ENCODE measurements around the gene BFSP2.

Gene BFSP2

DNA sequence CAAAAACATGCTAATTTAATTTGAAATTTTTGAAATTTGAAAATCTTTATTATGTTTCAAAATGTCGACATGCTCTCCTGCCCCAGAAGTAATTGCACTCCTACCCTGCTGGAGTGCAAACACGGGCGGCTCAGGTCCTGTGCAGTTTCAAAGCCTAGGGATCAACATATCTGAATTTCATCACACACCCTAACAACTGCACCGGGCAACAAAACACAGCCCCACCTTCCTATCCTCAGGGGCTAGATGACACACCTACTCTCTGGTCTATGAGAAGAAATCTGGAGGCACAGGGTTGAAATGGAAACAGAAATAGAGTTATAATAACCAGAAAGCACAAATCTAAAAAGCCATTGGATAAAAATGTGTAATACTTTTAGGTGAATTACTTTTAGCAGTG, 61.4 kb downstream of the BFSP2 start:
- POLR2A ChIA-PET, result no interaction called here

DNA sequence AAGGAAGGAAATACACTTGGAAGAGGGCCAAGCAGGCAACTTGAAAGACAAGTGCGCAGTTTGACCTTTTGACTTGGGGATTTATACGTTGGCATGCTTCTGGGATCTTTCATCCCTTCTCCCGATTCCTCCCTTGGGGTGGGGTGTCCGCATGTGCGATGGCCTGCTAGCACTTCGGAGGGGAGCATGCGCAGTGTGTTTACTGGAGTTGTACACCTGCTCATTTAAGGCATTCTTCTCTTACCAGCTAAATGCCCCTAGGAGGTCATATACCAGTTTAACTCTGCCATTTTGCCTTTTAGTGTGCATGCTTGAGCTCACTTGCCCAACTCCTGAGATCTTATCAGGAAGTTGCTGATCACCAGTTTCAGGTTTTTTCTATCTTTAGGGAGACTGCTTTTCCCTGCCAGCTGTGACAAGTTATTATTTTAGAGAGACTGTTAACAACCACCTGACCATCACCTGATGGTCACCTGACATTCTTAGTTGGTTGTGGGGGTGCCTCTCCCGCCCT, 63.5 kb downstream of the BFSP2 start:
- CTCF ChIA-PET, result interaction anchor here (0.8 to 16.7 kb wide), 3 partner anchors 11 to 107 kb away, joined by 3 to 240 read pairs (median 11); no protein-coding TSS in a partner anchor
- TF ChIP-seq, protein P1, sequence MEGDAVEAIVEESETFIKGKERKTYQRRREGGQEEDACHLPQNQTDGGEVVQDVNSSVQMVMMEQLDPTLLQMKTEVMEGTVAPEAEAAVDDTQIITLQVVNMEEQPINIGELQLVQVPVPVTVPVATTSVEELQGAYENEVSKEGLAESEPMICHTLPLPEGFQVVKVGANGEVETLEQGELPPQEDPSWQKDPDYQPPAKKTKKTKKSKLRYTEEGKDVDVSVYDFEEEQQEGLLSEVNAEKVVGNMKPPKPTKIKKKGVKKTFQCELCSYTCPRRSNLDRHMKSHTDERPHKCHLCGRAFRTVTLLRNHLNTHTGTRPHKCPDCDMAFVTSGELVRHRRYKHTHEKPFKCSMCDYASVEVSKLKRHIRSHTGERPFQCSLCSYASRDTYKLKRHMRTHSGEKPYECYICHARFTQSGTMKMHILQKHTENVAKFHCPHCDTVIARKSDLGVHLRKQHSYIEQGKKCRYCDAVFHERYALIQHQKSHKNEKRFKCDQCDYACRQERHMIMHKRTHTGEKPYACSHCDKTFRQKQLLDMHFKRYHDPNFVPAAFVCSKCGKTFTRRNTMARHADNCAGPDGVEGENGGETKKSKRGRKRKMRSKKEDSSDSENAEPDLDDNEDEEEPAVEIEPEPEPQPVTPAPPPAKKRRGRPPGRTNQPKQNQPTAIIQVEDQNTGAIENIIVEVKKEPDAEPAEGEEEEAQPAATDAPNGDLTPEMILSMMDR (IDR thresholded peaks at IDR 0.05; ENCODE audit: control extremely low read depth, extremely low read depth, low read depth, missing control alignments), result no peak
- POLR2A ChIA-PET, result no interaction called here
- DNase-seq (ENCODE audit: extremely low spot score), result no peak

More for the DNA sequence above, 61.4 kb downstream of the BFSP2 start:
- TF ChIP-seq, protein P1 (IDR thresholded peaks at IDR 0.05; ENCODE audit: control extremely low read depth, extremely low read depth, low read depth, missing control alignments), result no peak
- CTCF ChIA-PET, result interaction anchor here (16.7 kb wide), 1 partner anchor 10 kb away, joined by 240 read pairs; no protein-coding TSS in a partner anchor
- no peak for DNase-seq (ENCODE audit: extremely low spot score)

DNA sequence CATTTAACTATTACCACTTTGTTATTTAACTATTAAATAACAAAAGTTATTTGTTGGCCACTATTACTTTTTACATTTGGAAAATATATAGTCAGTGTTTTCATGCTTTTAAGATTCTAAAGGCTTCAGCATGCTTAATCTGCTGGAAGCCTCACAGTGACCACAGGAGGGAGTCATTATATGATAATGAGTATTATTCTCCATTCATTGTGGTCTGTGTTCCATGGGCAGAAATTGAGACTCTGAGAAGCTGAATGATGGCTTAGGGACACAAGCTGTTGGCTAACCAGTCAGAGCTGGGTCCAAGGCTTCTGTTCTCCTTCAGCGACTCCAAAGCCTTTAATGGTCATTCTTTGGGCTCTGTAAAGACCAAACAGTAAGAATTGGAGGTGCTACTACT, 64.7 kb downstream of the BFSP2 start:
- TF ChIP-seq, protein P1 (IDR thresholded peaks at IDR 0.05; ENCODE audit: control extremely low read depth, extremely low read depth, low read depth, missing control alignments), result peak; percentile 44
- no peak for DNase-seq (ENCODE audit: extremely low spot score)
- POLR2A ChIA-PET, result interaction anchor here (0.7 kb wide), 1 partner anchor 109 kb away, joined by 3 read pairs; the partner anchor contains the start of gene CDV3
- CTCF ChIA-PET, result interaction anchor here (0.7 to 16.7 kb wide), 8 partner anchors 10 to 115 kb away, joined by 4 to 240 read pairs (median 6); no protein-coding TSS in a partner anchor

DNA sequence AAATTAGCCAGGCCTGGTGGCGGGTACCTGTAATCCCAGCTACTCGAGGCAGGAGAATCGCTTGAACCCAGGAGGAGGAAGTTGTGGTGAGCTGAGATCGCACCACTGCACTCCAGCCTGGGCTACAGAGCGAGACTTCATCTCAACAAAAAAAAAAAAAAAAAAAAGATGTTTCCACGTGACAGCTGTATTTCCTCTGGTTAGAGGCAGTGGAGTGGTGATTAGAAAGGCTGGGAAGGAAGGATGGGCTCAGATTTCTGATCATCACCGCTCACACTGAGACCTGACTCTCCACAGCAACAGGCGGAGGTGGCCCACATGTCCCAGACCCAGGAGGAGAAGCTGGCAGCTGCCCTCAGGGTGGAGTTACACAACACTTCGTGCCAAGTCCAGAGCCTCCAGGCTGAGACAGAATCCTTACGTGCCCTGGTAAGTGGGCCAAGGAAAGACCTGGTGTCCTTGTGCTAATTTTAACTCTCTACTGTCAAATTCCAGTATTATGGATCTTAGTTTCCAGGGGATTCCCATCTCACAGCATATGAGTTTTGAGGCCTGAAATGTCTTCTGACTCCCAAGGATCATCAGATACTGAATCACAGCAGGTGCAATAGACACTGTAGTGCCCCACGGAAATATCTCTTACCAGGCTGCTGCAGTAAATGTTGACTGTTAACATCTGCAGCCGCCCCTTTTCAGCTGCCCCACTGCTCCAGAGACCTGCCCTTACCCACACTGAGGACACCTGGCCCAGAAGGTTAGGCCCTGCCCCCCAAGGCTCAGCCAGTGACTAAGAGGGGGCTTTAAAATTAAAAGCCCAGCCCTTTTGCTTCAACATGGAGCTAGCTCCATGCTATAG, 66.9 kb downstream of the BFSP2 start:
- TF ChIP-seq, protein P1 (IDR thresholded peaks at IDR 0.05; ENCODE audit: control extremely low read depth, extremely low read depth, low read depth, missing control alignments), result no peak
- ChIA-PET POLR2A (interaction anchor here (0.5 to 1.5 kb wide), 2 partner anchors 18 to 105 kb away, joined by 4 to 8 read pairs; no protein-coding TSS in a partner anchor), CTCF (interaction anchor here (0.8 to 16.7 kb wide), 10 partner anchors 8 to 740 kb away, joined by 3 to 240 read pairs (median 4); partner anchors contain the start of gene CDV3)
- DNase-seq (ENCODE audit: extremely low spot score), result peak; percentile 26

DNA sequence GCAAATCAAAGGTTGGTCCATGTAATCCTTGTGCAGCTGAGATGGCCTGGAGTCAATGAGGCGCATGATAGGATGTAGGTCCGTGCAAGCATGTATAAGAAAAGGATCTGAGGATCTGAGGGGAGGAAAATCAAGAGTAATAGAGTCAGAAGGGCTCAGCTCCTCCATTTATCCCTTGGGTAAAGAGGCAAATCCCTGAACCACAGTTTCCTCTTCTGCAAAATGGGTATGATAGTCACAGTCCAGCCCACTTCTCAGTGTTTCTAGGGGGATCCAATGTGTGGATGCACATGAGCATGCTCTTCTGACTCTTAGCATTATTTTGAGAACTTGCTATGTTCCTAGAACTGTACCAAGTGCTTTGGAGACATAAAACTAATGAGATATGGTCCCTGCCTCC, 67.9 kb downstream of the BFSP2 start:
- CTCF ChIA-PET, result interaction anchor here (0.7 to 16.7 kb wide), 10 partner anchors 7 to 741 kb away, joined by 3 to 240 read pairs (median 4); partner anchors contain the start of gene CDV3
- TF ChIP-seq, protein P1 (IDR thresholded peaks at IDR 0.05; ENCODE audit: control extremely low read depth, extremely low read depth, low read depth, missing control alignments), result no peak
- DNase-seq (ENCODE audit: extremely low spot score), result no peak
- POLR2A ChIA-PET, result interaction anchor here (1.3 to 1.5 kb wide), 2 partner anchors 19 to 105 kb away, joined by 4 read pairs; no protein-coding TSS in a partner anchor

DNA sequence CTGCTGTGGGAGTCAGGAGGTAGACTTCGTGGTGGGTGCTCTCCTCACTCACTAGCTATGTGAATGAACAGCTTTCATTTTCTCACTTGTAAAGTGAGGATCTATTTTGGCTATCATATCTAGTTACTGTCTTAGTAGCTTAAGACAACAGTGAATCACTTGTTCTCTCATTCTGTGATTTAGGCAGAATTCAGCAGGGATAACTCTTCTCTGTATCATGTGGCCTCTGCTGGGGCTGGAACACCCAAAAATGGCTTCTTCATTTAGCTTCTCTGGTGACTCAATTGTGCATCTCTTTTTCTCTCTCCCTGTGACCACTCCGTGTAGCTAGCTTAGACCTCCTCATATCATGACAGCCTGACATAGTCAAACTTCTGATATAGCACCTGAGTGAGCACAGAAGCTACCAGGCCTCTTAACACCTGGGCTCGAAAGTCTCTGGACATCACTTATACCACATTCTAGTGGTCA, 68.4 kb downstream of the BFSP2 start:
- no peak for DNase-seq (ENCODE audit: extremely low spot score)
- ChIA-PET POLR2A (interaction anchor here (1.3 to 1.5 kb wide), 2 partner anchors 20 to 104 kb away, joined by 4 read pairs; no protein-coding TSS in a partner anchor), CTCF (interaction anchor here (0.7 to 16.7 kb wide), 9 partner anchors 12 to 110 kb away, joined by 3 to 240 read pairs (median 4); partner anchors contain the start of gene CDV3)
- TF ChIP-seq, protein P1 (IDR thresholded peaks at IDR 0.05; ENCODE audit: control extremely low read depth, extremely low read depth, low read depth, missing control alignments), result no peak
